SH-SY5Y (cell line): Measurements from ENCODE around the gene OSR1.

Experiments used
- GATA2 ChIP-seq: IDR thresholded peaks from 2 replicates; pipeline ENCODE4 v1.6.1; 2011; ENCODE audit warnings: mild to moderate bottlenecking, low read depth, low read length
- GATA3 ChIP-seq: IDR thresholded peaks from 2 replicates; pipeline ENCODE4 v1.6.1; 2011; ENCODE audit warnings: low read depth, mild to moderate bottlenecking, low read length, moderate library complexity

DNA sequence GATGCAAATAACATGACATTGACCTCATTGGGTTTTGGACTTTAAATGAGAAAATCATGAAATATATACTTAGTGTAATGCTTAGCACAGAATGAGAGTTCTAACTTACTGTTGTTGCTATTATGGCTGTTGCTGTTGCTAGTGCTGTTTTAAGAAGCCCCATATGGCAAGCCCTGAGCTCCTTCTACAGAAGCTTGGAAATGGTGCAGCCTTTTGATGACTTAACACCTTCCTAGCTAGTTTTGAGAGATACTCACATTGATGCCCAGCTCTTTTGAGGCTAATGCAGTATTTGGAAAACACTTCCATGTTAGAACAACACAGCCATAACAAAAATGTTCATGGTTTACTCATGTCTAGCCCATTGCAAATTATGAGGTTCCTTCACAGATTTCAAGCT lies 30.9 kb downstream of the OSR1 start:
- TF ChIP-seq GATA3: no peak
- no peak for TF ChIP-seq GATA2
